OCI-M1 (cell line): ENCODE measurements around the gene ARHGAP15.

Experiments used
- DNase-seq: peaks from one replicate; lab custom pipeline; 2025; lab: John Stamatoyannopoulos, UW

ARHGAP15 gene

GRCh38 chr2:143144813-143145455 lies 15.7 kb downstream of the ARHGAP15 start:
- DNase-seq = no peak

DNA sequence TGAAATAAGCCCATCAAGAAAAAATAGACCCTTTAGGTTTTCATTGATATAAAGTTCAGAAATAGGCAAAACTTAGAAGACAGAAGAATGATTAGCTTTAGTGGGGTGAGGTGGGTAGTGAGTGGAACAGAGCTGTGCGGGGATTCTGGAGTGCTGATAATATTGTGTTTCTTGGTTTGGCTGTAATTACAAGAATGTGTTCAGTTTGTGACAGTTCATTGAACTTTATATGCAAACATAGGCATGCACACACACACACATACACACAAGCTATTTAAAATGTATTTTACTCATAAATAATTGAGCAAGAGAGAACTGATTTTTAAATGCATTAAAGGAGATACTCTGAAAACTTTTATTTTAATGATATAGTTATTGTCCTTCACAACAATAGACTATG lies 17.1 kb downstream of the ARHGAP15 start:
- DNase-seq = no peak

DNA sequence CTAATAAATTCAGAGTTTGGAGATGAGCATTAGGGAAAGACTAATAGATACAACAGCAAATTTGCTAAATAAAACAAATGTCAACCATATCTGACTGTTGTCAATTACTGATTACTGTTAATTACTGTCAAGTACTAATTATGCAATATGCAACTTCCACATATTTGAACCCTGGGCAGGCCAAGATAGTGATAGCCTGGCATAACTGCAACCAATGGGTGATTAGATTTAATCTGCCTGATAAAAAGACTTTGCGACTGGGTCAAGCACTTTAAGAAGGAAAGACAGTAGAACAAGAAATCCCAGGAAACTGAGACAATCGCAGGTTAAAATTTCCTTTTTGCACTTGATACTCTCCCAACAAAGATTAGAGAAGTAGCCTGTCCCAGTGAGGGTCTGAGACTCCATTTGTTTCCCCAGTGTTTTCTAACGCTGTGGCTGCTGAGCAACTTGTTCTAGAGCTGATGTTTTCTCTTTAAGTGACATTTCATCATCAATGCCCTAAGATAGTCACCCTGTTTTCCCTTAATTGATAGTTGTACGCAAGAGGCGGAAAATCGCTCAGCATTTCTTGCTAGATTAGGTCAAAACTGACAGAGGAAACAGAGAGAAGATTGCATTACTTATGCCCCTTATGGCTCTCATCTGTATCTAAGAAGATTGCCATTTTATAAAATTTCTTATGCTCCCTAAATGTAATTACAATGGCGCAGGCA lies 17.8 kb downstream of the ARHGAP15 start:
- DNase-seq = peak; percentile 55

GRCh38 chr2:143148011-143148410 lies 18.8 kb downstream of the ARHGAP15 start:
- peak; percentile 75 for DNase-seq

DNA sequence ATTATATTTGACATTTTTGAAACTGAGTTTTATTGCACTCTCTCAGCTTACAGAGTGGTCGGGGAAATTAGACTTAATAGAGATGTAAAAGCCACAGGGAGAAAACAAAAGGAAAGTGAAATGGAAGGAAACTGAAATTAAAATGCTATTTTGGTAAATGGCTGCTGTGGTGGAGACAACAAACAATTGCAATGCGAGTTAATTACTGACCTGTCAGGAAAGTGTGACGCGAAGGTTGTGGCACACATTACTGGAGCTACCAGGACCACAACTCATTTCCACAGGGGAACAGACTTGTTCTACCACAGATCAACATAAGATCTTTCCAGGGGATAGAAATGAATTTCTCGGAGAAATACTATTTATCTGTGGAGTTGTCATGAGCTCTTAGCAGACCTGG lies 19.5 kb downstream of the ARHGAP15 start:
- DNase-seq = no peak

GRCh38 chr2:143150287-143150686 lies 21.1 kb downstream of the ARHGAP15 start:
- peak; percentile 89 for DNase-seq

DNA sequence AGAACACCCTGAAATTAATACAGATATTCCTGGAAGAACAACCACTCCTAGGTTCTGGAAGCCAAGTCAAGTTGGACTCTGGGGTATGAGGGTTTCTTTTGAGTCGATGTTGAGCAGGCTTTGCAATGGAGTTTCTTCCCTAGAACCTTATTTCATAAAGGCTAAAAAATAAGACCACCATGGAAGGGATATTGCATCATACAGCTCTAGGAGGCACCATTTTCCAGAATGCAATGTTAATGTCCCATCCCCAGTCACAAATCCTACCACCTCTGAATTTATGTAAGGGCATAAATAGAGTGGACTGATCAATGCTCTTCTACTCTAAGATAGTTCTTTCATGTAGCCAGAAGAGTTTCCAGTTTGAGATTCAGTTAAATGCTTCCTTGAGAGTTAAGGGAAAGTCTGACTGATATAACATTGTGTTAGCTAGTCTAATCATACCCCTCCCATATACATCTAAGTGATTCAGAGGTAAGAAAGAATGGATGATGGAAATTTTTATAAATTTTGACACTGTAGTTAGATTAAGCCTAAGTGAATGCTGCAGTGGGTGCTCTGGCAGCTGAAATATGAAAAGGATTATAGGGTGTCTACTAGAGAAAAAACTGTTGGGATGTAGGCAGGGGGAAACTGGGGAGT lies 22.0 kb downstream of the ARHGAP15 start:
- no peak for DNase-seq

GRCh38 chr2:143152219-143152618 lies 23.0 kb downstream of the ARHGAP15 start:
- DNase-seq = no peak

- DNase-seq = peak; percentile 45
Observed at GRCh38 chr2:143152637-143153036, 23.4 kb downstream of the ARHGAP15 start.

- DNase-seq = no peak
Observed at GRCh38 chr2:143155661-143156060, 26.4 kb downstream of the ARHGAP15 start.

DNA sequence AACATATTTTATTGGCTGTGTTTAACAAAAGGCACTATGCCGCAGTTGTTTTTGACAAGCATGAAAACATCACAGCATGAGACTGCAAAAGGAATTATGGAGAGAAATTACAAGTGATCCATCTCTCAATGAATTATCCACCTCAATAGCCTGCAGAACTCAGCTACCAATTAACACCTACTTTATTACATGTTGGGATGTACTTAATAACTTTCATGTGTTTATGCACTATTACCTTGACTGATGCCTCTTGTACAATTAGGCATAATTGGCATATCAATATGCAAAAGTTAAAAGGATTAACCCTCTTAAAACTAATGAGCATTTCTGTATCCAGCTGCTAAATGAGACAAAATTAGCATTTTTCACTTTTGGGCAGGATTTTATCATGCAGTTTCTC lies 27.8 kb downstream of the ARHGAP15 start:
- no peak for DNase-seq

DNA sequence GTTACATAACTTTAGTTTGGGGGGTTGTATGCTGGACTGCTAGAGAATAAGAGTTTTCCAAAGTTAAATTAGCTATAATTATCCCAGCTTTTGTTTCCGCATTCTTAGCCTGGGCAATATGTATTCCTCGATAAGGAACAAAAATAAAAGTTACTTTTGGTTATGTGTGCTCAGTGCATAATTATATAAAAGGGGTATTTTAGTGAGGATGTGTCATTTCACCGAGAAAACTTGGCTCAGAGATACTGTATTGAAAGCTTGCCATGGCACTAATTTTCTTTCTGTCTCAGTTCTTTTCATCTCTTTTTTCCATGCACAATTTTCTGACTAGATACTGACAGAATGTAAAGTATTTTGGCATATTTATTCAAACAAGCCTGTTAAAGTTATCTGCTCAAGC lies 28.2 kb downstream of the ARHGAP15 start:
- DNase-seq = no peak

- no peak for DNase-seq
Observed at GRCh38 chr2:143158098-143158497, 28.9 kb downstream of the ARHGAP15 start.

GRCh38 chr2:143158551-143159485 lies 29.6 kb downstream of the ARHGAP15 start:
- DNase-seq = no peak

DNA sequence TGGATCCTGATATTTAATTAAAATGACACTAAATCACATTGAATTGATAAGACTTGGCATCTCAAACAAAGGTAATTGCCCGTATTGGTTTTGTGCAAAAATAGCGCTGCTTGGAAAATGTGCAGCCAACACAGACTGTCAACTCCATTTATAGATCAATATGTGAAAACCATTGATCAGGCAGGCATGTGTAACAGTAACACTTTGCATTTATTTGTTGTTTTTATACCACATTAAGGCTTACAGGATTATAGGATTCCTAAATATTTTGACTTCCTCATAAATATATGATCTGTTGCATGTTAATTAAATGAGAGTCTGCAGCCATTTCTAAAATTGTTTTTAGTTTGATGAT lies 30.2 kb downstream of the ARHGAP15 start:
- no peak for DNase-seq

DNA sequence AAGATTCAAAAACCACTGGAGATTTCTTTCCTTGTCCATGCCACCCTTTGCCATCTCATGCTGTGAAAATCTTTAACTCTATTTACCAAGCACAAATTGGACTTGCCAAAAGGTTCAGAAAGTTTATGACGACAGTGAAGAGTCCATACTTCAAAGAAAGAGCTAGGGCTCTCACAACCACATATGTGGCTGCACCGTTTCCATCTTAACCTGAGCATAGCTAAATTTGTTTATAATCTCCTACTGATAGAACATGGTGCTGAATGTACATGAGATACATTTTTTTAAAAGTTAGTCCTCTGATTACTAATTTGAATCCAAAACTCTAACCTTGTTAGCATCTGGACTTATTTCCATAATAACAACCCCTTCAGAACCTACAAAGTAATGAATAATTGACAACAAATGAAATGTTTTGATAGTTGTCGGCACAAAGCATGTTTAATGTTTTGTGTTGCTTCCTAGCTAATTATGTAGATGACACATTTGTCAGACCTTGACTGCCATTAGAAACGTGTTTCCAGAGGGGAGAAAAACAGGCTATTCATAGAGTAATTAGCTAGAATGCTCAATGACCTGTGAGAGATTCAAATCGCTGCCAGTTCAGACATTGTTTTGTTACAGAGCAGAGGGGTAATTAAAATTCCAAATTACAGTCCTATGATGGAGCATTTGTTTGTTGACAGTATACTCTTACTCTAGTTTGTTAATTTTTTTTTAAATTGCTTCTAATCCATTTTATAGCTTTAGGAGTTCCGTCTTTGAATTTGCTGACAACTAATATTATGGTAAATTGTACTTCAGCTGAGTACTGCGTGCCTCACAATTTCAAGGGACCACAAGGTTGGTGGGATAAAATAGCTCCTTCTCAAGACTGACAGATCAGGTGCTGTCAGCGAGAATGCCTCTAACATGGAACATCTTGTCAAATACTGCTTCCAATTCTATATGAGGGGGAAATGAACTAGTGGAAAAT lies 31.8 kb downstream of the ARHGAP15 start:
- no peak for DNase-seq

GRCh38 chr2:143162123-143162837 lies 33.1 kb downstream of the ARHGAP15 start:
- DNase-seq = peak; percentile 12

GRCh38 chr2:143162997-143163396 lies 33.8 kb downstream of the ARHGAP15 start:
- no peak for DNase-seq

- DNase-seq = no peak
Observed at GRCh38 chr2:143163499-143163898, 34.3 kb downstream of the ARHGAP15 start.

- DNase-seq = no peak
Observed at GRCh38 chr2:143165291-143165690, 36.1 kb downstream of the ARHGAP15 start.
